Neural progenitor cell (in vitro differentiated cells): ENCODE data around the gene PLD4. TPM values are rescaled to one million over a fixed set of nuclear protein-coding genes. Genes with fewer than 3 reads are reported as not detected.

Source experiments
- DNase-seq: peaks from one replicate; pipeline ENCODE4 v3.0.0-alpha.2; 2016; ENCODE audit warnings: low spot score
- H2AFZ ChIP-seq: fragments of 200-600 bp; sonication (generic); replicated peaks from 2 replicates; pipeline ENCODE4 v1.6.1; 2016; ENCODE audit warnings: antibody characterized with exemption
- H3F3A ChIP-seq: fragments of 200-600 bp; sonication (generic); 2 replicates; pipeline ENCODE4 v1.6.1; 2016; ENCODE audit warnings: antibody characterized with exemption, low read depth
- H3K27ac ChIP-seq: fragments of 200-600 bp; sonication (generic); 2 replicates; pipeline ENCODE4 v1.5.1; 2016; ENCODE audit warnings: mild to moderate bottlenecking
- H3K27me3 ChIP-seq: fragments of 200-600 bp; sonication (generic); 2 replicates; pipeline ENCODE4 v1.6.1; 2016; ENCODE audit warnings: mild to moderate bottlenecking, moderate library complexity
- H3K36me3 ChIP-seq: fragments of 200-600 bp; sonication (generic); 2 replicates; pipeline ENCODE4 v1.5.1; 2016
- H3K4me1 ChIP-seq: fragments of 200-600 bp; sonication (generic); 2 replicates; pipeline ENCODE4 v1.6.1; 2016; ENCODE audit warnings: mixed run types
- H3K4me2 ChIP-seq: fragments of 200-600 bp; sonication (generic); 2 replicates; pipeline ENCODE4 v1.6.1; 2016
- H3K4me3 ChIP-seq: fragments of 200-600 bp; sonication (generic); 2 replicates; pipeline ENCODE4 v1.5.1; 2016
- H3K79me2 ChIP-seq: fragments of 200-600 bp; sonication (generic); 2 replicates; pipeline ENCODE4 v1.6.1; 2016; ENCODE audit warnings: low read depth
- H3K9ac ChIP-seq: fragments of 200-600 bp; sonication (generic); 2 replicates; pipeline ENCODE4 v1.6.1; 2016
- H3K9me3 ChIP-seq: fragments of 200-600 bp; sonication (generic); 2 replicates; pipeline ENCODE4 v1.5.1; 2016; ENCODE audit warnings: low read depth
- H4K20me1 ChIP-seq: fragments of 200-600 bp; sonication (generic); 2 replicates; pipeline ENCODE4 v1.6.1; 2016; ENCODE audit warnings: low read depth
- H3K27ac Mint-ChIP-seq: 3 replicates; pipeline ENCODE4 v1.8.0; 2021; ENCODE audit warnings: mixed read lengths
- H3K27me3 Mint-ChIP-seq: 2 replicates; pipeline ENCODE4 v1.8.0; 2022; ENCODE audit warnings: low read depth, mild to moderate bottlenecking, inconsistent platforms, moderate library complexity, mixed read lengths; ENCODE audit not compliant: insufficient read depth
- H3K36me3 Mint-ChIP-seq: 3 replicates; pipeline ENCODE4 v1.8.0; 2021; ENCODE audit warnings: mixed read lengths
- H3K4me1 Mint-ChIP-seq: 3 replicates; pipeline ENCODE4 v1.8.0; 2021; ENCODE audit warnings: mixed read lengths
- H3K4me3 Mint-ChIP-seq: 3 replicates; pipeline ENCODE4 v1.8.0; 2021; ENCODE audit warnings: mild to moderate bottlenecking, moderate library complexity, mixed read lengths
- H3K9me3 Mint-ChIP-seq: 3 replicates; pipeline ENCODE4 v1.8.0; 2020; ENCODE audit warnings: mixed read lengths
- CTCF ChIP-seq: fragments of 200-600 bp; sonication (generic); IDR thresholded peaks from 2 replicates; pipeline ENCODE4 v1.5.1; 2017; ENCODE audit warnings: antibody characterized with exemption, mild to moderate bottlenecking
- EZH2 ChIP-seq: fragments of 200-600 bp; sonication (generic); IDR thresholded peaks from 2 replicates; pipeline ENCODE4 v1.6.1; 2017; ENCODE audit warnings: antibody characterized with exemption, mild to moderate bottlenecking, moderate library complexity
- EZH2phosphoT487 ChIP-seq: fragments of 200-600 bp; sonication (generic); IDR thresholded peaks from 2 replicates; pipeline ENCODE4 v1.6.1; 2017; ENCODE audit warnings: antibody characterized with exemption
- total RNA-seq: library from RNA; depleted of rRNA; stranded (reverse); fragments of >200 nt; gene quantifications from 2 replicates; pipeline ENCODE4 v1.2.3, GENCODE V29; 2015; ENCODE audit warnings: low replicate concordance

The PLD4 gene
- total RNA-seq, 1 donor from 2014 or later: not detected

- H3K9ac ChIP-seq: no peak overlapping the region
- peaks cover 13% of the 10 kb centered on the region for H3K27me3 ChIP-seq
- H3K79me2 ChIP-seq: no peaks in the 10 kb centered on the region
- no peaks in the 10 kb centered on the region for H3K4me1 ChIP-seq
- Mint-ChIP-seq H3K36me3 (no peaks in the 10 kb centered on the region), H3K4me1 (no peaks in the 10 kb centered on the region), H3K27ac (no peak overlapping the region), H3K27me3 (peaks cover 9% of the 10 kb centered on the region), H3K9me3 (no peaks in the 10 kb centered on the region), H3K4me3 (no peak overlapping the region)
- H4K20me1 ChIP-seq: no peaks in the 10 kb centered on the region
- H3F3A ChIP-seq: no peaks in the 10 kb centered on the region
- no peak overlapping the region for H3K4me3 ChIP-seq
- no peaks in the 10 kb centered on the region for H3K9me3 ChIP-seq
- H2AFZ ChIP-seq: no peak overlapping the region
- DNase-seq: no peak
- no peak overlapping the region for H3K27ac ChIP-seq
- no peak overlapping the region for H3K4me2 ChIP-seq
- TF ChIP-seq CTCF (no peak), EZH2 (no peak), EZH2phosphoT487 (no peak)
- no peaks in the 10 kb centered on the region for H3K36me3 ChIP-seq
These were observed 655 bp downstream of the PLD4 start for GRCh38 chr14:104925214-104925854.

GRCh38 chr14:104925855-104926609 is 1.4 kb downstream of the PLD4 start:
- TF ChIP-seq EZH2phosphoT487 (no peak), EZH2 (no peak), CTCF (no peak)
- Mint-ChIP-seq H3K27me3 (peaks cover 10% of the 10 kb centered on the region), H3K36me3 (no peaks in the 10 kb centered on the region)

GRCh38 chr14:104926619-104927431 is 2.1 kb downstream of the PLD4 start:
- Histone ChIP-seq H3K4me1 (no peaks in the 10 kb centered on the region), H3K27ac (no peak overlapping the region), H3K9me3 (no peaks in the 10 kb centered on the region), H3K79me2 (no peaks in the 10 kb centered on the region), H3K9ac (no peak overlapping the region), H4K20me1 (no peaks in the 10 kb centered on the region), H3K4me2 (no peak overlapping the region), H3K4me3 (no peak overlapping the region), H3K27me3 (peaks cover 27% of the 10 kb centered on the region), H2AFZ (no peak overlapping the region), H3F3A (no peaks in the 10 kb centered on the region), H3K36me3 (no peaks in the 10 kb centered on the region)
- no peak overlapping the region for H3K4me3 Mint-ChIP-seq
- no peak overlapping the region for H3K27ac Mint-ChIP-seq
- H3K9me3 Mint-ChIP-seq: no peaks in the 10 kb centered on the region
- H3K27me3 Mint-ChIP-seq: peaks cover 12% of the 10 kb centered on the region
- no peak for TF ChIP-seq EZH2phosphoT487
- no peak for TF ChIP-seq CTCF
- TF ChIP-seq EZH2: no peak
- no peak for DNase-seq
- H3K36me3 Mint-ChIP-seq: no peaks in the 10 kb centered on the region
- H3K4me1 Mint-ChIP-seq: no peaks in the 10 kb centered on the region

More at GRCh38 chr14:104925855-104926609, 1.4 kb downstream of the PLD4 start:
- no peak for DNase-seq
- Histone ChIP-seq H3K9me3 (no peaks in the 10 kb centered on the region), H3K4me1 (no peaks in the 10 kb centered on the region), H3K79me2 (no peaks in the 10 kb centered on the region), H3K27ac (no peak overlapping the region), H4K20me1 (no peaks in the 10 kb centered on the region), H3K4me3 (no peak overlapping the region), H3K36me3 (no peaks in the 10 kb centered on the region), H3K9ac (no peak overlapping the region), H3K27me3 (peaks cover 20% of the 10 kb centered on the region), H2AFZ (no peak overlapping the region), H3F3A (no peaks in the 10 kb centered on the region), H3K4me2 (no peak overlapping the region)
- Mint-ChIP-seq H3K4me1 (no peaks in the 10 kb centered on the region), H3K9me3 (no peaks in the 10 kb centered on the region), H3K27ac (no peak overlapping the region), H3K4me3 (no peak overlapping the region)
